ENCODE measurements around the gene RTL10. TPM values are rescaled to one million over a fixed set of nuclear protein-coding genes. Genes with fewer than 3 reads are reported as not detected.

Gene RTL10
- total RNA-seq, 1 experiment from 2014 or later: 24.4 TPM

DNA sequence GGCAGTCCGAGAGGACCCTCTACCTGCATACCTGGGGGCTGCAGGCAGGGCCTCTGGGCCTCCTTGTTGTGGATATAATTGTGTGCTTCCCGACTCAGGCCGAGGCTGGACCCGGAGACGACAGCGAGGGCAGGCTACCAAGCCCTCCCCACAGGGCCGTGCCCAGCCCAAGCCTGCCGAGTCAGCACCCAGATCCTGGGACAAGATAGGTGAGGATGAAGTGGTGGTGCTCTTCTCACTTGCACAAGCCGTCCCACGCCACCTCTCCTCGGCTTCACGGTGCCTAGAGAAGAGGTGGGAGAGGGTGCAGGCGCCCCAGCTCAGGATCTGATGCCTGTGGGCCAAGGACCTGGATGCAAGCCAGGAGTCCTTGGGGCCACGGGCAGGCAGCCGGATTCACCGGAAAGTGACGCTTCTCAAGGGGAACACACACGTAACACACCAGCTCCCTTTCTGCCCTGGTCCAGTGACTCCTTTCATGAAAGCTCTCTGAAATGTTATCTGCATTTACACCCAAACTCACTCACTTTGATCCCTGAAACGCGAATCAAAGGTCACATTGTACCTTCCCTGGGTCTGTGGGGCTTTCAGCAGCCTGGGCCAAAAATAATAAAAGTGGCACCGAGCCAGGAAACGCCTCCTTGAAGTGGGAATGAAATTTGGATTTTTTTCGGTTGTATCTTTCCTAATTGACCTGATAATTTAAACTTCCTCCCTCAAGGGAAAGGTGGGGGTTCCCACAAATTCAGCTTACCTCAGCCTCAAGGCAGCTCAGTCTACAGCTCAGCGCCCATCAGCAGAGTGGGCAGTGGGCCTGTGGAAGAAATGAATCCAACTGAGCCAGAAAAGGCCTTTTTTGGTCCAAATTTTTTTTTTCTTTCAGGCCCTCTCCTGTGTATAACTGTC is 1.1 kb upstream of the RTL10 start:
- peaks cover 13% of the 10 kb centered on the region; the same call in 1 of the 2 replicates for H3K79me2 ChIP-seq (ENCODE audit: insufficient read depth, low read length)
- no CpG with 5 or more reads among the region's 24 CpGs for WGBS (ENCODE audit: extremely low coverage, insufficient read length, low lambda C conversion rate)

More for the DNA sequence above, 1.1 kb upstream of the RTL10 start:
- Histone ChIP-seq H4K5ac (ENCODE audit: insufficient read length, low read depth, low read length) (no peak overlapping the region), H3K23me2 (ENCODE audit: insufficient read length, low read depth, low read length, poor library complexity, severe bottlenecking) (peaks cover 17% of the 10 kb centered on the region), H4K91ac (ENCODE audit: insufficient read length, low read depth, low read length) (no peak overlapping the region), H2BK12ac (ENCODE audit: insufficient read length, low read depth, low read length) (no peak overlapping the region), H3K27ac (ENCODE audit: insufficient read length, low read depth, low read length) (no peak overlapping the region), H3K27me3 (ENCODE audit: insufficient read depth, low read length) (no peaks in the 10 kb centered on the region), H3T11ph (ENCODE audit: low read length) (no peak overlapping the region), H2AK5ac (ENCODE audit: insufficient read length, low read length) (no peak overlapping the region), H3K18ac (ENCODE audit: insufficient read length, low read depth, low read length) (no peak overlapping the region), H3K23ac (ENCODE audit: insufficient read length, low read depth, low read length) (no peak overlapping the region), H2BK15ac (ENCODE audit: low read depth, low read length) (no peak overlapping the region), H3K56ac (ENCODE audit: insufficient read length, low read depth, low read length) (no peak overlapping the region), H2BK5ac (ENCODE audit: insufficient read length, low read length) (no peak overlapping the region), H2BK120ac (ENCODE audit: low read depth, low read length, poor library complexity, severe bottlenecking) (no peak overlapping the region), H2BK20ac (ENCODE audit: low read depth, low read length, poor library complexity, severe bottlenecking) (no peak overlapping the region), H4K8ac (replicated peaks; ENCODE audit: insufficient read length, low read depth, low read length) (no peak overlapping the region), H3K14ac (ENCODE audit: insufficient read depth, low read length) (peak overlapping the region; percentile 85; the same call in 1 of the 2 replicates), H3K9me3 (ENCODE audit: control insufficient read depth, low read depth, low read length) (no peaks in the 10 kb centered on the region), H3K4me1 (ENCODE audit: insufficient read depth, low read length) (no peaks in the 10 kb centered on the region; the same call in 1 of the 2 replicates), H3K4ac (ENCODE audit: low read depth, low read length) (no peak overlapping the region), H3K79me1 (ENCODE audit: insufficient read depth, low read depth, low read length, poor library complexity, severe bottlenecking) (peaks cover 10% of the 10 kb centered on the region), H2AFZ (ENCODE audit: low read length) (no peak overlapping the region), H3K9ac (ENCODE audit: extremely low read depth, insufficient read length, low read length) (peak overlapping the region; percentile 28), H4K20me1 (ENCODE audit: control insufficient read depth, insufficient read depth, insufficient read length) (no peaks in the 10 kb centered on the region), H3K4me2 (ENCODE audit: insufficient read depth, insufficient read length, low read length) (peak overlapping the region; percentile 46)
- Mint-ChIP-seq H3K27me3 (ENCODE audit: low read depth) (no peaks in the 10 kb centered on the region; the same call in none of the 2 replicates), H3K27ac (peak overlapping the region; percentile 33 to 92 (median 52); a peak in 2 of 7 replicates), H3K36me3 (ENCODE audit: insufficient read depth in 1 of 3, low read depth in 3 of 3) (peaks cover 19 to 32% (median 28%) of the 10 kb centered on the region in 3 experiments; a peak in 6 of 7 replicates), H3K9me3 (no peaks in the 10 kb centered on the region), H3K4me1 (peaks cover 30 to 32% of the 10 kb centered on the region in 2 experiments), H3K4me3 (peak overlapping the region; percentile 90 to 91)
- TF ChIP-seq, protein P1, sequence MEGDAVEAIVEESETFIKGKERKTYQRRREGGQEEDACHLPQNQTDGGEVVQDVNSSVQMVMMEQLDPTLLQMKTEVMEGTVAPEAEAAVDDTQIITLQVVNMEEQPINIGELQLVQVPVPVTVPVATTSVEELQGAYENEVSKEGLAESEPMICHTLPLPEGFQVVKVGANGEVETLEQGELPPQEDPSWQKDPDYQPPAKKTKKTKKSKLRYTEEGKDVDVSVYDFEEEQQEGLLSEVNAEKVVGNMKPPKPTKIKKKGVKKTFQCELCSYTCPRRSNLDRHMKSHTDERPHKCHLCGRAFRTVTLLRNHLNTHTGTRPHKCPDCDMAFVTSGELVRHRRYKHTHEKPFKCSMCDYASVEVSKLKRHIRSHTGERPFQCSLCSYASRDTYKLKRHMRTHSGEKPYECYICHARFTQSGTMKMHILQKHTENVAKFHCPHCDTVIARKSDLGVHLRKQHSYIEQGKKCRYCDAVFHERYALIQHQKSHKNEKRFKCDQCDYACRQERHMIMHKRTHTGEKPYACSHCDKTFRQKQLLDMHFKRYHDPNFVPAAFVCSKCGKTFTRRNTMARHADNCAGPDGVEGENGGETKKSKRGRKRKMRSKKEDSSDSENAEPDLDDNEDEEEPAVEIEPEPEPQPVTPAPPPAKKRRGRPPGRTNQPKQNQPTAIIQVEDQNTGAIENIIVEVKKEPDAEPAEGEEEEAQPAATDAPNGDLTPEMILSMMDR (conservative IDR thresholded peaks at IDR 0.05): no peak
- peak; percentile 58 for DNase-seq

All from H9 (cell line).